Measurements from ENCODE around the gene MYPN.

MYPN gene

DNA sequence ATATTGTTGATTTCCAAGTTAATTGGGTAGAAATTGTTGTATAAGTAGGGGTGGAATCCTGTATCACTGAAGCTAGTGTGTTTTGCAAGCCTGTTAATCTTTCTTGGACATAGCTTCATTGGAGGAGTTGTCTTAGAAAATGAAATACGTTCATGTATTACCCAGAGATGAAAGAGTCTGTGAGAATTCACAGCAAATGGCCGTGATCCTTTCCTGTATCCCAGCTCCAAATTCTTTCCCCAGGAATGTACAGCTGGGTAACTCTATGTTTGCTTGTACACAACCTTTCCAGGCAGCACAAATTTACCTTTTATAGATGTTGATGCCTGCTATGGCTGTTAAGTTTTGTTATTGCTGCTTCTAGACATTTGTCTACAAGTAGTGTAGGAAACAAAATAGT lies 18.7 kb downstream of the MYPN start:
- TF ChIP-seq FOXP2 (optimal IDR thresholded peaks at IDR 0.05; ENCODE audit: borderline replicate concordance, extremely low read depth, extremely low read length, insufficient read depth) (no peak), POLR2AphosphoS5 (IDR thresholded peaks at IDR 0.05; ENCODE audit: low read depth, low read length) (no peak), SIN3A (IDR thresholded peaks at IDR 0.05; ENCODE audit: borderline replicate concordance, insufficient read depth, low read length) (no peak), TAF1 (IDR thresholded peaks at IDR 0.05; ENCODE audit: borderline replicate concordance, insufficient read depth, low read length) (no peak)
- TF ChIP-seq, protein P1, sequence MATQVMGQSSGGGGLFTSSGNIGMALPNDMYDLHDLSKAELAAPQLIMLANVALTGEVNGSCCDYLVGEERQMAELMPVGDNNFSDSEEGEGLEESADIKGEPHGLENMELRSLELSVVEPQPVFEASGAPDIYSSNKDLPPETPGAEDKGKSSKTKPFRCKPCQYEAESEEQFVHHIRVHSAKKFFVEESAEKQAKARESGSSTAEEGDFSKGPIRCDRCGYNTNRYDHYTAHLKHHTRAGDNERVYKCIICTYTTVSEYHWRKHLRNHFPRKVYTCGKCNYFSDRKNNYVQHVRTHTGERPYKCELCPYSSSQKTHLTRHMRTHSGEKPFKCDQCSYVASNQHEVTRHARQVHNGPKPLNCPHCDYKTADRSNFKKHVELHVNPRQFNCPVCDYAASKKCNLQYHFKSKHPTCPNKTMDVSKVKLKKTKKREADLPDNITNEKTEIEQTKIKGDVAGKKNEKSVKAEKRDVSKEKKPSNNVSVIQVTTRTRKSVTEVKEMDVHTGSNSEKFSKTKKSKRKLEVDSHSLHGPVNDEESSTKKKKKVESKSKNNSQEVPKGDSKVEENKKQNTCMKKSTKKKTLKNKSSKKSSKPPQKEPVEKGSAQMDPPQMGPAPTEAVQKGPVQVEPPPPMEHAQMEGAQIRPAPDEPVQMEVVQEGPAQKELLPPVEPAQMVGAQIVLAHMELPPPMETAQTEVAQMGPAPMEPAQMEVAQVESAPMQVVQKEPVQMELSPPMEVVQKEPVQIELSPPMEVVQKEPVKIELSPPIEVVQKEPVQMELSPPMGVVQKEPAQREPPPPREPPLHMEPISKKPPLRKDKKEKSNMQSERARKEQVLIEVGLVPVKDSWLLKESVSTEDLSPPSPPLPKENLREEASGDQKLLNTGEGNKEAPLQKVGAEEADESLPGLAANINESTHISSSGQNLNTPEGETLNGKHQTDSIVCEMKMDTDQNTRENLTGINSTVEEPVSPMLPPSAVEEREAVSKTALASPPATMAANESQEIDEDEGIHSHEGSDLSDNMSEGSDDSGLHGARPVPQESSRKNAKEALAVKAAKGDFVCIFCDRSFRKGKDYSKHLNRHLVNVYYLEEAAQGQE (IDR thresholded peaks at IDR 0.05; ENCODE audit: insufficient read depth in 1 of 2, low read depth in 2 of 2, low read length in 2 of 2): no peak

- no peak for TF ChIP-seq TAF1 (IDR thresholded peaks at IDR 0.05; ENCODE audit: borderline replicate concordance, insufficient read depth, low read length)
These were observed 23.1 kb downstream of the MYPN start for GRCh38 chr10:68132391-68132790.

DNA sequence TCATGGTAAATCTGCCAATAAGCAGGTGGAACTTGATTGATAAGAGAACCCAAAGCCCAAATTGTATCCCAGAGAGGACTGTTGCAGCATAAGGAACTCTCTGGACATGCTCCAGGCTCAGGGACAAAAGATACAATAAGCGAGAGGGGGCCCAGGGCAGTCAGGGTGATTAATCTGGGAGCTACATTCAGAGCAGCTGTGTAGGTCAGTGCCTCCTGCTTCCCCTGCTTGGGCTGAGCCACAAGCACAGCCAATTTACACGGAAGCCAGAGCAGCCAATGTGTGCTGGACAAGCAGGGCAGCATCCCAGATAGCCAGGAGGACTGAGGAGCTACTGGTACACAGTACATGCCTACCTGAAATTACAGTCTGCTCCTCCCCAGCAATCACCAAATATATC lies 24.2 kb downstream of the MYPN start:
- TF ChIP-seq, protein P1 (IDR thresholded peaks at IDR 0.05; ENCODE audit: insufficient read depth in 1 of 2, low read depth in 2 of 2, low read length in 2 of 2): no peak
- TF ChIP-seq TAF1 (IDR thresholded peaks at IDR 0.05; ENCODE audit: borderline replicate concordance, insufficient read depth, low read length) (no peak), POLR2AphosphoS5 (IDR thresholded peaks at IDR 0.05; ENCODE audit: low read depth, low read length) (no peak), FOXP2 (optimal IDR thresholded peaks at IDR 0.05; ENCODE audit: borderline replicate concordance, extremely low read depth, extremely low read length, insufficient read depth) (no peak), SIN3A (IDR thresholded peaks at IDR 0.05; ENCODE audit: borderline replicate concordance, insufficient read depth, low read length) (no peak)

GRCh38 chr10:68135362-68135761 lies 26.1 kb downstream of the MYPN start:
- TF ChIP-seq TAF1 (IDR thresholded peaks at IDR 0.05; ENCODE audit: borderline replicate concordance, insufficient read depth, low read length) (no peak), FOXP2 (optimal IDR thresholded peaks at IDR 0.05; ENCODE audit: borderline replicate concordance, extremely low read depth, extremely low read length, insufficient read depth) (no peak), POLR2AphosphoS5 (IDR thresholded peaks at IDR 0.05; ENCODE audit: low read depth, low read length) (no peak)
- TF ChIP-seq, protein P1 (IDR thresholded peaks at IDR 0.05; ENCODE audit: insufficient read depth in 1 of 2, low read depth in 2 of 2, low read length in 2 of 2): no peak

GRCh38 chr10:68135922-68136792 lies 26.9 kb downstream of the MYPN start:
- TF ChIP-seq FOXP2 (optimal IDR thresholded peaks at IDR 0.05; ENCODE audit: borderline replicate concordance, extremely low read depth, extremely low read length, insufficient read depth) (no peak), POLR2AphosphoS5 (IDR thresholded peaks at IDR 0.05; ENCODE audit: low read depth, low read length) (no peak), SIN3A (IDR thresholded peaks at IDR 0.05; ENCODE audit: borderline replicate concordance, insufficient read depth, low read length) (no peak), TAF1 (IDR thresholded peaks at IDR 0.05; ENCODE audit: borderline replicate concordance, insufficient read depth, low read length) (no peak)
- TF ChIP-seq, protein P1 (IDR thresholded peaks at IDR 0.05; ENCODE audit: insufficient read depth in 1 of 2, low read depth in 2 of 2, low read length in 2 of 2): no peak
